ENCODE data around the gene LRFN2.

DNA sequence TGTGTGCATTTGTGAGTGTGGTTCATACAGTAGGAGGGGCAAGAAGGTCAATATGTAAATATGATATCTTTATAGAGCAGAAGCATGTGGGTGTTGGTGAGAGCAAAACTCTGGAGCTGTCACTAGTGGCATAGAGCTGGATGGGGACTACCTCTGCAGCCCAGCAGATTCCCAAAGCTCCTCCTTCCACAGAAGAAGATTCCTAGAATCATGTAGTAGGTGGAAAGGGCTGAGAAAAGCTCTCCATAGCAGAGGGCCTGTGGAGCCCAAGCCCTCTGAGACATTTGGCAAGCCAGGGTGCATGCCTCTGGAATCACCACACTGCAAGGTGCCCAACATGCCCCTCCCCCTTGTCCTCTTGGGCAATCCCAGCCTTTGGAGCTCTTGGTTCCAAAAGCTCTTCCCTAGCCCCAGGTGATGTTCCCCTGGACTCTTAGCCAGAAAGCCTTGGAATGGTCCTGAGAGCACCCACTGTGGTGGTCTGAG is 233.2 kb downstream of the LRFN2 start:
- TF ChIP-seq, protein P1, sequence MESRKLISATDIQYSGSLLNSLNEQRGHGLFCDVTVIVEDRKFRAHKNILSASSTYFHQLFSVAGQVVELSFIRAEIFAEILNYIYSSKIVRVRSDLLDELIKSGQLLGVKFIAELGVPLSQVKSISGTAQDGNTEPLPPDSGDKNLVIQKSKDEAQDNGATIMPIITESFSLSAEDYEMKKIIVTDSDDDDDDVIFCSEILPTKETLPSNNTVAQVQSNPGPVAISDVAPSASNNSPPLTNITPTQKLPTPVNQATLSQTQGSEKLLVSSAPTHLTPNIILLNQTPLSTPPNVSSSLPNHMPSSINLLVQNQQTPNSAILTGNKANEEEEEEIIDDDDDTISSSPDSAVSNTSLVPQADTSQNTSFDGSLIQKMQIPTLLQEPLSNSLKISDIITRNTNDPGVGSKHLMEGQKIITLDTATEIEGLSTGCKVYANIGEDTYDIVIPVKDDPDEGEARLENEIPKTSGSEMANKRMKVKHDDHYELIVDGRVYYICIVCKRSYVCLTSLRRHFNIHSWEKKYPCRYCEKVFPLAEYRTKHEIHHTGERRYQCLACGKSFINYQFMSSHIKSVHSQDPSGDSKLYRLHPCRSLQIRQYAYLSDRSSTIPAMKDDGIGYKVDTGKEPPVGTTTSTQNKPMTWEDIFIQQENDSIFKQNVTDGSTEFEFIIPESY (IDR thresholded peaks at IDR 0.05), result no peak
- TF ChIP-seq, protein P2, sequence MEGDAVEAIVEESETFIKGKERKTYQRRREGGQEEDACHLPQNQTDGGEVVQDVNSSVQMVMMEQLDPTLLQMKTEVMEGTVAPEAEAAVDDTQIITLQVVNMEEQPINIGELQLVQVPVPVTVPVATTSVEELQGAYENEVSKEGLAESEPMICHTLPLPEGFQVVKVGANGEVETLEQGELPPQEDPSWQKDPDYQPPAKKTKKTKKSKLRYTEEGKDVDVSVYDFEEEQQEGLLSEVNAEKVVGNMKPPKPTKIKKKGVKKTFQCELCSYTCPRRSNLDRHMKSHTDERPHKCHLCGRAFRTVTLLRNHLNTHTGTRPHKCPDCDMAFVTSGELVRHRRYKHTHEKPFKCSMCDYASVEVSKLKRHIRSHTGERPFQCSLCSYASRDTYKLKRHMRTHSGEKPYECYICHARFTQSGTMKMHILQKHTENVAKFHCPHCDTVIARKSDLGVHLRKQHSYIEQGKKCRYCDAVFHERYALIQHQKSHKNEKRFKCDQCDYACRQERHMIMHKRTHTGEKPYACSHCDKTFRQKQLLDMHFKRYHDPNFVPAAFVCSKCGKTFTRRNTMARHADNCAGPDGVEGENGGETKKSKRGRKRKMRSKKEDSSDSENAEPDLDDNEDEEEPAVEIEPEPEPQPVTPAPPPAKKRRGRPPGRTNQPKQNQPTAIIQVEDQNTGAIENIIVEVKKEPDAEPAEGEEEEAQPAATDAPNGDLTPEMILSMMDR (IDR thresholded peaks at IDR 0.05; ENCODE audit: low read depth, low read length, missing input control), result no peak
- TF ChIP-seq HNF4A (conservative IDR thresholded peaks at IDR 0.05), result no peak
- TF ChIP-seq TAF1 (conservative IDR thresholded peaks at IDR 0.05), result no peak
- TF ChIP-seq RAD21 (IDR thresholded peaks at IDR 0.05), result no peak
- no peak for TF ChIP-seq YY1 (IDR thresholded peaks at IDR 0.05)
- no peak for TF ChIP-seq FOXA2 (IDR thresholded peaks at IDR 0.05)
- no peak for TF ChIP-seq EGR1 (IDR thresholded peaks at IDR 0.05; ENCODE audit: low read depth in 2 of 2)
- no peak for TF ChIP-seq RXRA (IDR thresholded peaks at IDR 0.05)
- TF ChIP-seq JUND (IDR thresholded peaks at IDR 0.05), result no peak
- TF ChIP-seq HNF4G (IDR thresholded peaks at IDR 0.05), result no peak
- no peak for TF ChIP-seq REST (IDR thresholded peaks at IDR 0.05)
